Right lobe of liver (tissue), 6 donors: ENCODE results near the gene KBTBD12. TPM values are rescaled to one million over a fixed set of nuclear protein-coding genes. Genes with fewer than 3 reads are reported as not detected.
"Not testable (repeated sequence)": the region's sequence is repeated elsewhere in the genome, so short reads cannot be mapped to it uniquely, and the experiment has no call there.

Source experiments
- ATAC-seq, 4 donors: fragments of 200-7000 bp; cut with Tn5 transposase; one replicate each; pipeline ENCODE4 v1.9.1; 2020; ENCODE audit warnings: mild to moderate bottlenecking in 4 of 4, moderate library complexity in 4 of 4
- DNase-seq, 3 donors: peaks; one replicate each; pipeline ENCODE4 v3.0.0-alpha.2; 2020
- H3K27ac ChIP-seq, 3 donors: fragments of 200-600 bp; one replicate each; pipeline ENCODE4 v1.8.0; 2022
- H3K27me3 ChIP-seq, 2 donors: fragments of 200-600 bp; one replicate each; pipeline ENCODE4 v1.8.0; 2022
- H3K36me3 ChIP-seq, 4 donors: fragments of 200-600 bp; sonication (generic) in 1 of 4; one replicate each; pipeline versions ENCODE4 v1.5.1 to v1.8.0; 2017 to 2022; ENCODE audit warnings: control low read depth in 1 of 4
- H3K4me1 ChIP-seq, 4 donors: fragments of 200-600 bp; sonication (generic) in 1 of 4; one replicate each; pipeline versions ENCODE4 v1.5.1 to v1.8.0; 2017 to 2022; ENCODE audit warnings: control low read depth in 1 of 4
- H3K4me3 ChIP-seq, 3 donors: fragments of 200-600 bp; one replicate each; pipeline ENCODE4 v1.8.0; 2022
- H3K9me3 ChIP-seq, 4 donors: fragments of 200-600 bp; sonication (generic) in 1 of 4; one replicate each; pipeline versions ENCODE4 v1.5.1 to v1.8.0; 2017 to 2022; ENCODE audit warnings: control low read depth in 1 of 4
- CTCF ChIP-seq, 4 donors: fragments of 200-600 bp in 3 of 4; fragments of 450-650 bp in 1 of 4; IDR thresholded peaks; one replicate each; pipeline versions ENCODE4 v1.5.1 to v1.8.0; 2016 to 2022; ENCODE audit warnings: antibody characterized with exemption in 4 of 4, mild to moderate bottlenecking in 2 of 4
- POLR2A ChIP-seq: fragments of 450-650 bp; IDR thresholded peaks from one replicate; pipeline ENCODE4 v1.6.1; 2017; ENCODE audit warnings: antibody characterized with exemption, mild to moderate bottlenecking
- WGBS: methylation state at CpG from one replicate; pipeline ENCODE4 v1.1.6; 2018; ENCODE audit warnings: low coverage, low lambda C conversion rate; ENCODE audit not compliant: insufficient coverage; ENCODE audit errors: missing lambda C conversion rate; 5-methylcytosine and 5-hydroxymethylcytosine counted together
- intact Hi-C, 2 donors: fragments of 100-400 bp; cut with DNase I; formaldehyde crosslinking; loops; one replicate each; pipeline versions ENCODE4 v1.11.2 to v1.14.1; 2022
- total RNA-seq, 6 experiments: library from RNA; depleted of rRNA in 2 of 6; stranded (reverse); fragments of >200 nt in 2 of 6; fragmentation: NEBNext Ultra II Directional in 3 of 6; extraction: Animal tissue kit (Norgen Biotek cat#: 25700) in 3 of 6; gene quantifications; one replicate each; pipeline versions ENCODE4 v1.1.0 to v1.2.4, GENCODE V29; 2016 to 2023
- donor health status: DM: no; HTN: yes; CAD: no.
- donor health status: DM: no; HTN: no; CAD: no.
- donor health status: DM: no; HTN: no; CAD: no.
- donor health status: DM: no; HTN: yes; CAD: no.
- donor health status: DM: no; HTN: yes; CAD: no.

The KBTBD12 gene
- total RNA-seq, 6 experiments from 2014 or later: 0.22 TPM; not detected in 5

GRCh38 chr3:127900536-127900935, 14.5 kb upstream of the KBTBD12 start:
- no peak for TF ChIP-seq POLR2A
- TF ChIP-seq CTCF (IDR thresholded peaks at IDR 0.05): no peak
- ATAC-seq: no peak
- WGBS: 80% methylated on average over 5 of the region's 5 CpGs
- intact Hi-C loops: no loop called here
- no peak overlapping the region for H3K27ac ChIP-seq
- no peak overlapping the region for H3K4me3 ChIP-seq
- no peaks in the 10 kb centered on the region for H3K9me3 ChIP-seq
- H3K36me3 ChIP-seq: no peaks in the 10 kb centered on the region
- no peaks in the 10 kb centered on the region for H3K27me3 ChIP-seq
- H3K4me1 ChIP-seq: no peaks in the 10 kb centered on the region
- no peak for DNase-seq

- DNase-seq (no peak), ATAC-seq (no peak)
- Histone ChIP-seq H3K4me1 (no peaks in the 10 kb centered on the region), H3K9me3 (no peaks in the 10 kb centered on the region), H3K36me3 (no peaks in the 10 kb centered on the region), H3K27me3 (no peaks in the 10 kb centered on the region), H3K27ac (no peak overlapping the region), H3K4me3 (no peak overlapping the region)
- TF ChIP-seq CTCF (IDR thresholded peaks at IDR 0.05) (no peak), POLR2A (no peak)
- 66% methylated on average over 5 of the region's 6 CpGs for WGBS
- intact Hi-C loops: no loop called here
Measured at GRCh38 chr3:127902486-127902885, 12.5 kb upstream of the KBTBD12 start.

GRCh38 chr3:127903611-127904375, 11.2 kb upstream of the KBTBD12 start:
- H3K9me3 ChIP-seq: no peaks in the 10 kb centered on the region
- no peaks in the 10 kb centered on the region for H3K4me1 ChIP-seq
- no peak for TF ChIP-seq POLR2A
- no peak for TF ChIP-seq CTCF (IDR thresholded peaks at IDR 0.05)
- no peaks in the 10 kb centered on the region for H3K27me3 ChIP-seq
- H3K4me3 ChIP-seq: no peak overlapping the region
- no peaks in the 10 kb centered on the region for H3K36me3 ChIP-seq
- DNase-seq (no peak), ATAC-seq (no peak)
- H3K27ac ChIP-seq: no peak overlapping the region
- 66% methylated on average over 4 of the region's 6 CpGs for WGBS
- intact Hi-C loops: no loop called here

- ATAC-seq (no peak), DNase-seq (no peak)
- Histone ChIP-seq H3K4me1 (no peaks in the 10 kb centered on the region), H3K27me3 (no peaks in the 10 kb centered on the region), H3K36me3 (no peaks in the 10 kb centered on the region), H3K4me3 (no peak overlapping the region), H3K27ac (no peak overlapping the region), H3K9me3 (no peaks in the 10 kb centered on the region)
- TF ChIP-seq CTCF (IDR thresholded peaks at IDR 0.05) (no peak), POLR2A (no peak)
- WGBS: 37% methylated on average over 3 of the region's 3 CpGs
- intact Hi-C loops: no loop called here
Measured at GRCh38 chr3:127905556-127905955, 9.5 kb upstream of the KBTBD12 start.

GRCh38 chr3:127906653-127907052, 8.4 kb upstream of the KBTBD12 start:
- H3K9me3 ChIP-seq, H3K27me3 ChIP-seq, DNase-seq, intact Hi-C loops, H3K4me3 ChIP-seq, ATAC-seq, H3K4me1 ChIP-seq, H3K27ac ChIP-seq, H3K36me3 ChIP-seq: not testable (repeated sequence)
- 86% methylated on average over 3 of the region's 3 CpGs for WGBS
